Activated T-cell treated with anti-CD3 and anti-CD28 coated beads, Interleukin-2, amount 50 U/mL, for 72 hours (primary cell): Measurements from ENCODE around the gene DENND5B. TPM values are rescaled to one million over a fixed set of nuclear protein-coding genes. Genes with fewer than 3 reads are reported as not detected.
A peak's percentile ranks its signal among the peaks of the same experiment; 100 is the strongest.
"Not testable (repeated sequence)": the region's sequence is repeated elsewhere in the genome, so short reads cannot be mapped to it uniquely, and the experiment has no call there.

Experiments
- ATAC-seq, 2 donors: fragments of 150-1000 bp; cut with Tn5 transposase; replicated peaks in 1 of 2; 2 replicates each; pipeline ENCODE4 v1.10.0; 2021; ENCODE audit warnings: moderate library complexity in 2 of 2, mild to moderate bottlenecking in 1 of 2
- DNase-seq, 2 donors: peaks; one replicate each; pipeline ENCODE4 v3.0.0; 2021 to 2022; ENCODE audit warnings: mixed read lengths in 1 of 2
- H3K27ac Mint-ChIP-seq: one replicate; pipeline ENCODE4 v1.8.0; 2022; ENCODE audit warnings: mild to moderate bottlenecking, moderate library complexity, mixed read lengths
- H3K27me3 Mint-ChIP-seq: one replicate; pipeline ENCODE4 v1.8.0; 2022; ENCODE audit warnings: low read depth, mixed read lengths
- H3K36me3 Mint-ChIP-seq, 2 donors: one replicate each; pipeline ENCODE4 v1.8.0; 2022; ENCODE audit warnings: mixed read lengths in 2 of 2, mild to moderate bottlenecking in 1 of 2; ENCODE audit not compliant: insufficient read depth in 2 of 2
- H3K4me1 Mint-ChIP-seq: one replicate; pipeline ENCODE4 v1.8.0; 2022; ENCODE audit warnings: low read depth, mixed read lengths
- H3K4me3 Mint-ChIP-seq, 2 donors: one replicate each; pipeline ENCODE4 v1.8.0; 2022; ENCODE audit warnings: mild to moderate bottlenecking in 2 of 2, mixed read lengths in 2 of 2, moderate library complexity in 2 of 2
- H3K9me3 Mint-ChIP-seq, 2 donors: one replicate each; pipeline ENCODE4 v1.8.0; 2022; ENCODE audit warnings: mixed read lengths in 2 of 2
- total RNA-seq, 2 donors: library from RNA; stranded (reverse); gene quantifications; one replicate each; pipeline ENCODE4 v1.2.3, GENCODE V29; 2022

Gene DENND5B
- total RNA-seq, 2 donors from 2014 or later: 0.76 to 0.77 TPM

GRCh38 chr12:31608299-31608698, 17.4 kb upstream of the DENND5B start:
- H3K36me3 Mint-ChIP-seq, H3K9me3 Mint-ChIP-seq, DNase-seq, H3K27ac Mint-ChIP-seq, ATAC-seq, H3K4me1 Mint-ChIP-seq, H3K4me3 Mint-ChIP-seq: not testable (repeated sequence)
- H3K27me3 Mint-ChIP-seq: peaks cover 11% of the 10 kb centered on the region

GRCh38 chr12:31605531-31605930, 14.6 kb upstream of the DENND5B start:
- Mint-ChIP-seq H3K27ac (no peak overlapping the region), H3K36me3 (peaks cover 0 to 8% of the 10 kb centered on the region in 2 donors), H3K27me3 (peaks cover 11% of the 10 kb centered on the region), H3K4me1 (no peaks in the 10 kb centered on the region), H3K4me3 (no peak overlapping the region), H3K9me3 (no peaks in the 10 kb centered on the region)
- ATAC-seq: no peak
- no peak for DNase-seq

GRCh38 chr12:31603546-31604009, 12.6 kb upstream of the DENND5B start:
- H3K27ac Mint-ChIP-seq: no peak overlapping the region
- H3K4me3 Mint-ChIP-seq: no peak overlapping the region
- DNase-seq: no peak
- H3K9me3 Mint-ChIP-seq: no peaks in the 10 kb centered on the region
- H3K27me3 Mint-ChIP-seq: peaks cover 19% of the 10 kb centered on the region
- H3K4me1 Mint-ChIP-seq: no peaks in the 10 kb centered on the region
- H3K36me3 Mint-ChIP-seq: peaks cover 0 to 8% of the 10 kb centered on the region in 2 donors
- no peak for ATAC-seq

- DNase-seq: no peak
- H3K27me3 Mint-ChIP-seq: peaks cover 20% of the 10 kb centered on the region
- H3K4me3 Mint-ChIP-seq: no peak overlapping the region
- ATAC-seq: no peak
- H3K9me3 Mint-ChIP-seq: no peaks in the 10 kb centered on the region
- H3K4me1 Mint-ChIP-seq: no peaks in the 10 kb centered on the region
- H3K36me3 Mint-ChIP-seq: no peaks in the 10 kb centered on the region
- H3K27ac Mint-ChIP-seq: no peak overlapping the region
These were observed 9.8 kb upstream of the DENND5B start for GRCh38 chr12:31600750-31601149.

- no peak overlapping the region for H3K27ac Mint-ChIP-seq
- peaks cover 25% of the 10 kb centered on the region for H3K27me3 Mint-ChIP-seq
- no peaks in the 10 kb centered on the region for H3K36me3 Mint-ChIP-seq
- no peaks in the 10 kb centered on the region for H3K9me3 Mint-ChIP-seq
- DNase-seq (no peak), ATAC-seq (no peak)
- H3K4me1 Mint-ChIP-seq: no peaks in the 10 kb centered on the region
- no peak overlapping the region for H3K4me3 Mint-ChIP-seq
These were observed 9.3 kb upstream of the DENND5B start for GRCh38 chr12:31600252-31600651.

GRCh38 chr12:31599053-31599452, 8.1 kb upstream of the DENND5B start:
- Mint-ChIP-seq H3K4me3 (no peak overlapping the region), H3K36me3 (no peaks in the 10 kb centered on the region), H3K27me3 (peaks cover 19% of the 10 kb centered on the region), H3K4me1 (no peaks in the 10 kb centered on the region), H3K9me3 (no peaks in the 10 kb centered on the region), H3K27ac (no peak overlapping the region)
- ATAC-seq (no peak), DNase-seq (no peak)

GRCh38 chr12:31597066-31597465, 6.1 kb upstream of the DENND5B start:
- Mint-ChIP-seq H3K27ac (no peak overlapping the region), H3K27me3 (peaks cover 27% of the 10 kb centered on the region), H3K4me1 (no peaks in the 10 kb centered on the region), H3K36me3 (peaks cover 0 to 2% of the 10 kb centered on the region in 2 donors), H3K9me3 (no peaks in the 10 kb centered on the region), H3K4me3 (no peak overlapping the region)
- DNase-seq (no peak), ATAC-seq (no peak)

GRCh38 chr12:31594681-31595080, 3.7 kb upstream of the DENND5B start:
- H3K27me3 Mint-ChIP-seq: peaks cover 39% of the 10 kb centered on the region
- DNase-seq (no peak), ATAC-seq (no peak)
- peaks cover 0 to 2% of the 10 kb centered on the region in 2 donors for H3K36me3 Mint-ChIP-seq
- no peak overlapping the region for H3K4me3 Mint-ChIP-seq
- no peaks in the 10 kb centered on the region for H3K9me3 Mint-ChIP-seq
- no peak overlapping the region for H3K27ac Mint-ChIP-seq
- H3K4me1 Mint-ChIP-seq: peaks cover 2% of the 10 kb centered on the region

- Mint-ChIP-seq H3K27ac (no peak overlapping the region), H3K9me3 (no peaks in the 10 kb centered on the region), H3K4me3 (peak overlapping the region; percentile 73 to 84), H3K4me1 (peaks cover 7% of the 10 kb centered on the region), H3K27me3 (peaks cover 58% of the 10 kb centered on the region), H3K36me3 (peaks cover 2% of the 10 kb centered on the region in 2 donors)
- peak in 1 of 2 donors; percentile 1 for ATAC-seq
- peak in 1 of 2 donors; percentile 5 for DNase-seq
These were observed 505 bp upstream of the DENND5B start for GRCh38 chr12:31591380-31591901.

- peaks cover 2% of the 10 kb centered on the region in 2 donors for H3K36me3 Mint-ChIP-seq
- peak overlapping the region; percentile 64 to 83 for H3K4me3 Mint-ChIP-seq
These were observed 863 bp downstream of the DENND5B start for GRCh38 chr12:31589904-31590641.

GRCh38 chr12:31589598-31589903, 1.4 kb downstream of the DENND5B start:
- H3K27me3 Mint-ChIP-seq: peaks cover 50% of the 10 kb centered on the region
- H3K36me3 Mint-ChIP-seq: peaks cover 2% of the 10 kb centered on the region in 2 donors
- no peak overlapping the region for H3K27ac Mint-ChIP-seq
- no peaks in the 10 kb centered on the region for H3K9me3 Mint-ChIP-seq
- ATAC-seq: peak in 1 of 2 donors; percentile 75
- peaks cover 7% of the 10 kb centered on the region for H3K4me1 Mint-ChIP-seq
- peak; percentile 55 to 56 for DNase-seq
- H3K4me3 Mint-ChIP-seq: peak overlapping the region; percentile 64 to 83

More at GRCh38 chr12:31589904-31590641, 863 bp downstream of the DENND5B start:
- ATAC-seq (peak; percentile 70 to 73), DNase-seq (peak; percentile 46 to 54)
- H3K4me1 Mint-ChIP-seq: peaks cover 7% of the 10 kb centered on the region
- H3K27me3 Mint-ChIP-seq: peaks cover 51% of the 10 kb centered on the region
- no peak overlapping the region for H3K27ac Mint-ChIP-seq
- H3K9me3 Mint-ChIP-seq: no peaks in the 10 kb centered on the region

- no peak for DNase-seq
- Mint-ChIP-seq H3K27me3 (peaks cover 47% of the 10 kb centered on the region), H3K36me3 (peaks cover 2% of the 10 kb centered on the region in 2 donors)
These were observed 2.0 kb downstream of the DENND5B start for GRCh38 chr12:31588976-31589375.

GRCh38 chr12:31586728-31587127, 4.2 kb downstream of the DENND5B start:
- ATAC-seq: no peak
- H3K9me3 Mint-ChIP-seq: no peaks in the 10 kb centered on the region
- peaks cover 36% of the 10 kb centered on the region for H3K27me3 Mint-ChIP-seq
- DNase-seq: no peak
- no peak overlapping the region for H3K4me3 Mint-ChIP-seq
- H3K27ac Mint-ChIP-seq: no peak overlapping the region
- peaks cover 7% of the 10 kb centered on the region for H3K4me1 Mint-ChIP-seq
- peaks cover 0 to 2% of the 10 kb centered on the region in 2 donors for H3K36me3 Mint-ChIP-seq

More at GRCh38 chr12:31588976-31589375, 2.0 kb downstream of the DENND5B start:
- Mint-ChIP-seq H3K9me3 (no peaks in the 10 kb centered on the region), H3K27ac (no peak overlapping the region), H3K4me1 (peaks cover 7% of the 10 kb centered on the region), H3K4me3 (peak overlapping the region; percentile 64 to 83)
- no peak for ATAC-seq
